Measurements from ENCODE around the gene CASP7. TPM values are rescaled to one million over a fixed set of nuclear protein-coding genes. Genes with fewer than 3 reads are reported as not detected.

Gene CASP7
- total RNA-seq, 1 donor from 2014 or later = 18.4 TPM

DNA sequence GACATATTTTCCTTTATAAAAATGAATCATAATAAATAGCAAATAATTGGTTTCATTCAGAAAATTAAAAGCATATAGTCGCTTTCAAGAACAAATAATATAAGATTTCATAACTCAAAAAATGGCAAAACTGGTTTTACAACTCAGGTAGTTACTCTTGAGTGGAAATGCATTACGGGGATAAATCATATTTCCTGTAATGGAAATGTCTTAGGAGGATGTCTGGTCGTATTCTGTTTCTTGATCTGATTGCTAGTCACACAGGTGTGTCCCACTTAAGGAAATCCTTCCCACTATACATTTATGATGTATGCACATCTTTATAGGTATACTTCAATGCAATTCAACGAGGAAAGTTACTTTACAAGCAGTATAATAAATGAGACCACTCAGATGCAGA, 36.5 kb upstream of the CASP7 start:
- no peak for DNase-seq (ENCODE audit: low read depth)
- no peak overlapping the region for H3K4me3 ChIP-seq (ENCODE audit: low read depth, low read length)

DNA sequence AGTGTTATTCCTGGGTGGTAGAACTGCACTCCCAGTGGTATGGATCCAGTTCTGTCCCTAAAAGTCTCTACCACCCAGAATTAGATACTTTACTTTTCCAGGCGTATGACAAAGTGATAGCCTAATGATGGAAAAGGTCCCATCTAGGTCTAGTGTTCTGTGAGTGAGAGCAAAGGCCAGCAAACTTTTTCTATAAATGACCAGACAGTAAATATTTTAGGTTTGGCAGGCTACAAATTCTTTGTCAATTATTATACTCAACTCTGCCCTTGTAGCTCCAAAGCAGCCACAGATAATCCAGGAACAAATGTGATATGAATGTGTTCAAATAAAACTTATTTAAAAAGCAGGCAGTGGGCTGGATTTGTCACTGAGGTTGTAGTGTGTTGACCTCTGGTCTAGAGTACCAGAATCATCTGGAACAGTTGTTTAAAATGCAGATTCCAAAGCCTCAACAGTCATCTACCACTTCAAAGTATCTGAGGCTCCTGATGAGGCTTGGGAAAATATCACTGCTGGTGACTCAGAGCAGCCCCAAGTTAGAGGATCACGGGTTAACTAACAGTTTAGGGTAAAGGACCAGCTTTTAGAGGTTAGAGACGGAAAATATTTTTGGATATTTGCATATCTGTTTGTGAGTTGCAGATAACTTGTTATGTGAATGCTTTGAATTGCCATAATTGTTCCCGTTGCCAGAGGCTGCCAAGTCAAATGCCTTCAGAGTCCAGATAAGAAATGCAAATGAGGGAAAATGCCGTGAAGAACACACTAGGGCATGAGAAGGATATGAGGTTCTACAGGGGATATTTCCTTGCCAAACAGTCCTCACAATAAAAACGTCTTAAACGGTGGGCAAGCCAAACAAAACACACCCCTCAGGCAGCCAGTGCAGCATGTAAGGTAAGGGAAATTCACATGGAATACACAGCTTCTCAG, 35.3 kb upstream of the CASP7 start:
- TF ChIP-seq, protein P1, sequence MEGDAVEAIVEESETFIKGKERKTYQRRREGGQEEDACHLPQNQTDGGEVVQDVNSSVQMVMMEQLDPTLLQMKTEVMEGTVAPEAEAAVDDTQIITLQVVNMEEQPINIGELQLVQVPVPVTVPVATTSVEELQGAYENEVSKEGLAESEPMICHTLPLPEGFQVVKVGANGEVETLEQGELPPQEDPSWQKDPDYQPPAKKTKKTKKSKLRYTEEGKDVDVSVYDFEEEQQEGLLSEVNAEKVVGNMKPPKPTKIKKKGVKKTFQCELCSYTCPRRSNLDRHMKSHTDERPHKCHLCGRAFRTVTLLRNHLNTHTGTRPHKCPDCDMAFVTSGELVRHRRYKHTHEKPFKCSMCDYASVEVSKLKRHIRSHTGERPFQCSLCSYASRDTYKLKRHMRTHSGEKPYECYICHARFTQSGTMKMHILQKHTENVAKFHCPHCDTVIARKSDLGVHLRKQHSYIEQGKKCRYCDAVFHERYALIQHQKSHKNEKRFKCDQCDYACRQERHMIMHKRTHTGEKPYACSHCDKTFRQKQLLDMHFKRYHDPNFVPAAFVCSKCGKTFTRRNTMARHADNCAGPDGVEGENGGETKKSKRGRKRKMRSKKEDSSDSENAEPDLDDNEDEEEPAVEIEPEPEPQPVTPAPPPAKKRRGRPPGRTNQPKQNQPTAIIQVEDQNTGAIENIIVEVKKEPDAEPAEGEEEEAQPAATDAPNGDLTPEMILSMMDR (IDR thresholded peaks at IDR 0.05; ENCODE audit: insufficient read depth, low read length, poor library complexity, severe bottlenecking) = no peak
- no peak for DNase-seq (ENCODE audit: low read depth)
- H3K27me3 ChIP-seq (ENCODE audit: control insufficient read depth, insufficient read depth, low read length) = no peaks in the 10 kb centered on the region
- no peak overlapping the region for H3K4me3 ChIP-seq (ENCODE audit: low read depth, low read length)
- H3K36me3 ChIP-seq (ENCODE audit: control insufficient read depth, insufficient read depth, low read length) = no peaks in the 10 kb centered on the region

More for the DNA sequence above, 36.5 kb upstream of the CASP7 start:
- Histone ChIP-seq H3K36me3 (ENCODE audit: control insufficient read depth, insufficient read depth, low read length) (no peaks in the 10 kb centered on the region), H3K27me3 (ENCODE audit: control insufficient read depth, insufficient read depth, low read length) (no peaks in the 10 kb centered on the region)
- TF ChIP-seq, protein P1 (IDR thresholded peaks at IDR 0.05; ENCODE audit: insufficient read depth, low read length, poor library complexity, severe bottlenecking) = no peak

DNA sequence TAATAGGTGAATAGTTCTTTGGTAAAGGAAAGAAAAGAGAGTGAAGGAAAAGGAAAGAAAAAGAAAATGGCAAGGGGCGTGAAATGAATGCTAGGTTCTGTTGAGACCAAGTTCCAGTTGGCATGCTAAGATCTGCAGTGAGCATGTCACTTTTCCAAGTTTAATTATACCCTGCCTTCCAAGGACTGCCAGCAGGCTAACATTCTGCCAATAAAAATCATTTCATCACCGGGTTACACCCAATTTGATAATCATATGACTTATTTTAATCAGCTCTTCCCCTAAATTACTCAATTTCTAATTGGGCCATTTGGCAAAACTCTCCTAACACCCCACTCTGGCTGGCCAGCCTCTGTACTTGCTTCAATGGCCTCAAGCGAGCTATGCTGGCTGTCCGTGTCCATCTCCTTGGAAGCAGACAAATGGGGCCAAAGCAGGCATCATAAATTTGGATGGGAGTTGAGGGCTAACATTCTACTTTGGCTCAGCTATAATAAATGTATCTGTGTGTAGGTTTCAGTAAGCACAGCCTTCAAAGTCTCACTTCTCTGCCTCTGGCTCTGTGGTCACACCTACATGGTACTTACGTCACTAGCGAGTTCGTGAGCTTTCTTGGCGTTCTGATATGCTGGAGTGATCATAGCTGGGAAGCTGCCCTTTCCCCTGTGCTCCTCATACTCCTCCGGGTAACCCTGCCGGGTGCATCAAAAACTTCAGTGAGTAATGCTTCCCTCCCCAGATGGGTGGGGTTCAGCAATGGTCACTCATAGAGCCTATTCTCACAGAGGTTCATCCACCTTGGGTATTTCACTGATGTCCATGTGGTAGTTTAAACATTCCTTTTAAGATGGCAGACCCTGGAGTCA, 33.1 kb upstream of the CASP7 start:
- TF ChIP-seq, protein P1 (IDR thresholded peaks at IDR 0.05; ENCODE audit: insufficient read depth, low read length, poor library complexity, severe bottlenecking) = no peak
- Histone ChIP-seq H3K27me3 (ENCODE audit: control insufficient read depth, insufficient read depth, low read length) (no peaks in the 10 kb centered on the region), H3K4me3 (ENCODE audit: low read depth, low read length) (no peak overlapping the region), H3K36me3 (ENCODE audit: control insufficient read depth, insufficient read depth, low read length) (no peaks in the 10 kb centered on the region)
- no peak for DNase-seq (ENCODE audit: low read depth)

DNA sequence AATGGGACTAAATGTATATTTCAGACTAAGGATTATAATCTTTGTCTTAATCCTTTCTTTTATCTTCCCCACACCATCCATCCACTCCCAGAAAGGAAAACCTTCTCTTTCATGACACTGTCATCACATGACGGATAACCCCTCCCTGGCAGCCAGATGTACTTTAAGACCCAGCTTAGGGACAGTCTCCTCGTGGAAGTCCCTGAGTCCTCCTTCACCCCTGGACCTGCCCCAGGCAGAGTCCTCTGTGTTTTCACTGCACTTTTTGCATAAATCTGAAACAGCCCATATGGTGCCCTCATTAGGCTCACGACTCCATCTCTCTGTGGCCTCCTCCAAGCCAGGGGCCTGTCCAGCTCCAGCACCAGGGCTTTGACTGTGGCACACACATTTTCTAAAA, 31.9 kb upstream of the CASP7 start:
- TF ChIP-seq, protein P1 (IDR thresholded peaks at IDR 0.05; ENCODE audit: insufficient read depth, low read length, poor library complexity, severe bottlenecking) = no peak
- Histone ChIP-seq H3K4me3 (ENCODE audit: low read depth, low read length) (no peak overlapping the region), H3K36me3 (ENCODE audit: control insufficient read depth, insufficient read depth, low read length) (no peaks in the 10 kb centered on the region), H3K27me3 (ENCODE audit: control insufficient read depth, insufficient read depth, low read length) (no peaks in the 10 kb centered on the region)
- no peak for DNase-seq (ENCODE audit: low read depth)

DNA sequence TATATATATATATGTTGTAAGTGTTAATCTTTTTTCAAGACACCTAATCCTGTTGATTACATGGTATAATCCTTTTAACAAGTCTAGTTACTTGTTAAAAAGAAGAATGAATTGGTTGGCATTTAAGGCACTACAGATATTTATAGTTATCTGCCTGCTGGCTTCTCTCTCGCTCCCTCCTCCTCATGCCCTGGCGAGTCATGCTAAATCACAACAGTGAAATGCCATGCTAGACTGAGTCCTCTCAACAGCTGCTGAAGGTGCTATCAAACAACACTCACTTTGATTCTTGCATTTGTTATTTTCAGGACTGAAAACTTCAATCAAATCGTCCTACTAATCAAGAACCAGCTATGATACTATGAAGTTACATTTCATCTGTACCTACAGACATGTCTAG, 31.2 kb upstream of the CASP7 start:
- Histone ChIP-seq H3K4me3 (ENCODE audit: low read depth, low read length) (no peak overlapping the region), H3K27me3 (ENCODE audit: control insufficient read depth, insufficient read depth, low read length) (no peaks in the 10 kb centered on the region), H3K36me3 (ENCODE audit: control insufficient read depth, insufficient read depth, low read length) (no peaks in the 10 kb centered on the region)
- TF ChIP-seq, protein P1 (IDR thresholded peaks at IDR 0.05; ENCODE audit: insufficient read depth, low read length, poor library complexity, severe bottlenecking) = no peak
- DNase-seq (ENCODE audit: low read depth) = no peak

All from kidney epithelial cell (primary cell).